G401 (cell line): ENCODE measurements around the gene ADCY9. TPM values are rescaled to one million over a fixed set of nuclear protein-coding genes. Genes with fewer than 3 reads are reported as not detected.
A peak's percentile ranks its signal among the peaks of the same experiment; 100 is the strongest.
"Not testable (repeated sequence)": the region's sequence is repeated elsewhere in the genome, so short reads cannot be mapped to it uniquely, and the experiment has no call there.

Source experiments
- DNase-seq: peaks from one replicate; pipeline ENCODE4 v3.0.0-alpha.2; 2015; ENCODE audit warnings: low spot score
- in situ Hi-C: cut with HindIII; loops from 2 replicates; pipeline ENCODE4 v1.10.0; 2016; ENCODE audit warnings: low sequenced_read_pairs, mixed read lengths
- total RNA-seq: library from RNA; depleted of rRNA; stranded (reverse); fragments of >200 nt; shearing (Covaris generic); gene quantifications from 2 replicates; pipeline ENCODE4 v1.2.3, GENCODE V29; 2014; rRNA removed

The ADCY9 gene
- 2.6 and 8.9 TPM in 2 replicates for total RNA-seq

DNA sequence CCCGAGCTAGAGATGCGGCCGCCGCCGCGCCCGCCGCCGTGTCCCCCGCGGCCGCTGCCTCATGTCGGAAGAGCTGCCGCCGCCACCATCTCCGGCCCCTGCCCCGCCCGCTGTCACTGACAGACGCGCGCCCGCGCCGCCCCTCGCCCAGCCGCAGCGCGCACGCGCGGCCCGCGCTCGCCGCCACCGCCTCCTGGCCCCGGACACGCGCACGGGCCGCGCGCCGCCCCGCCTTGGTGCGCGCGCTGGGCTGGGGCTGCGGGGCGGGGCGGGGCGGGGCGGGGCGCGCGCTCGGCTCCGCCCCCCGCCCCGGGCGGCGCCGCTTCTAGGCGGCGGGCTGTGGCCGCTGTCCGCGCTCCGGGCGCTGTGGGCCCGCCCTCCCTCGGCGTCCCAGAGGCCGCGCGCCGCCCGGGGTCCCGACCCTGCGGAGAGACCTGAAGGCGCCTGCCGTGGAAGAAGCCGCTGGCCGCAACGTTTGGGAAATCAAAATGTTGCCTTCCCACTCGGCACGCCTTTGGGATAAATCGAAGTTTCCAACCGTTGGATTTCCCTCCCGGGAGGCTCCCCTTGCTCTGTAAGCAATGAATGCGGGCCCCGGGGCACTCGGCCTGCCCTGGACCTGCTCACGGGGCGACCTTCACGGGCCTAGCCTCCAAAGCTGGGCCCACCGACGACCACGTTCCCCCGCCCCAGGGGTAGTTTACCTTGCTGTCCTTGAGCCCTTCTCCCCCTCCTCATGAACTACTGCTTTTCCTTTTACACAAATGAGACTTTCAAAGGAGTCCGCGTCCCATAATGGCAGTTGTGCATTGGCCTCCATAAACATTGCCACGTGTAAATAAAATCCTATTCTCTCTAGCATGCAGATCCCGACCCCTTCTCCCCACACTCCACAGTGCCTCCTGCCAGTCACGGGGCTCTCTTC is at the start of gene ADCY9:
Gene ADCY9, minus strand, starts transcription at position 118 of the 925 bp plus-strand sequence. CDS start 1,000 bp downstream, outside the sequence.
- DNase-seq, result peak; percentile 67
- in situ Hi-C loops, result no loop called here

DNA sequence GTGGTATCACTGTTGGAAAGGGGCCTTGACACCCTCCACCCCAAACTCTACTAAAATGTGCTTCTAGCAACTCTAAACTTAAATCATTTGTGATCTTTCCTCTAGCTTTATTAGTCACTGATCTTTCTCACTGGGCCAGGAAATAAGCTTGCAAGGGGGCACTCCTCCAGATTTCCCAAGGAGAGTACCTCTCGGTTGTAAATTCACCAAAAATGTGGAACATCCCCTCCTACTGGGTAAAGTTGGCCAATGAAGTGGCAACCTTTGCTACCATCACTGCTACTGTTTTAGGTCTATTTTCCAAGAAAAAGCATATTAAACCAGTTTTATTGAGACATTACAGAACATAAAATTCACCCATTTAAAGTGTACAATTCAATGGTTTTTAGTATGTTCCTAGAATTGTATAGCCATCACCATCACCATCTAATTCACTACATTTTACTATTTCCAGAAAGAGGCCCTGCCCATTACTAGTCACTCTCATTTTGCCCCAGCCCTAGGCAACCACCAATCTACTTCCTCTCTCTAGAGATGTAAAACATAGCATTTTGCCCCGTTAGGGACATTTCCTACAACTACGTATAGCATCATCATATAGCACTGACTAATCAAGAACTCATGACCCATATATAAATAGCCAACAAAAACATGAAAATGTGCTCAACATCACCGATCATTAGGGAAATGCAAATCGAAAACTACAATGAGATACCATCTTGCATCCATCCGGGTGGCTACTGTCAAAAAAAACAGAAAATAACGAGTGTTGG is 44.6 kb upstream of the ADCY9 start:
- in situ Hi-C loops, result no loop called here
- DNase-seq, result no peak

DNA sequence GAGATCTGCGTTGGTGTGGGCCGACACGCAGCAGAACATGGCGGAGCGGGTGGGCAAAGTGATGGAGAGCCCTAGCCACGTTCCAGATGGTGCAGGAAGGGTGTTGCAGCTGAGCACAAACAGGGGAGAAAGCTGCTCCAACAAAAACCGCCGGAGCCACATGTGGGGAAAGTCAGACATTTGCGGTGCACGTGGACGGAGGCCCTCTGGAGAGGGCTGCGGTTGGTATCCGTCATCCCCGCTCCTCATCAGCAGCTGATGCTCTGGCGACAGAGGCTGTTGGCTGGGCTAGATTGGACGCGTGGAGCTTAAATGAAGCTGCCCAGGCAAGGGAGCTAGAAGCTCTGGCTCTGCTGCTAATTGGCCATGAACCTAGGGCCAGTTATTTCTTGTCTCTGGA is 43.5 kb upstream of the ADCY9 start:
- in situ Hi-C loops, result no loop called here
- no peak for DNase-seq

DNA sequence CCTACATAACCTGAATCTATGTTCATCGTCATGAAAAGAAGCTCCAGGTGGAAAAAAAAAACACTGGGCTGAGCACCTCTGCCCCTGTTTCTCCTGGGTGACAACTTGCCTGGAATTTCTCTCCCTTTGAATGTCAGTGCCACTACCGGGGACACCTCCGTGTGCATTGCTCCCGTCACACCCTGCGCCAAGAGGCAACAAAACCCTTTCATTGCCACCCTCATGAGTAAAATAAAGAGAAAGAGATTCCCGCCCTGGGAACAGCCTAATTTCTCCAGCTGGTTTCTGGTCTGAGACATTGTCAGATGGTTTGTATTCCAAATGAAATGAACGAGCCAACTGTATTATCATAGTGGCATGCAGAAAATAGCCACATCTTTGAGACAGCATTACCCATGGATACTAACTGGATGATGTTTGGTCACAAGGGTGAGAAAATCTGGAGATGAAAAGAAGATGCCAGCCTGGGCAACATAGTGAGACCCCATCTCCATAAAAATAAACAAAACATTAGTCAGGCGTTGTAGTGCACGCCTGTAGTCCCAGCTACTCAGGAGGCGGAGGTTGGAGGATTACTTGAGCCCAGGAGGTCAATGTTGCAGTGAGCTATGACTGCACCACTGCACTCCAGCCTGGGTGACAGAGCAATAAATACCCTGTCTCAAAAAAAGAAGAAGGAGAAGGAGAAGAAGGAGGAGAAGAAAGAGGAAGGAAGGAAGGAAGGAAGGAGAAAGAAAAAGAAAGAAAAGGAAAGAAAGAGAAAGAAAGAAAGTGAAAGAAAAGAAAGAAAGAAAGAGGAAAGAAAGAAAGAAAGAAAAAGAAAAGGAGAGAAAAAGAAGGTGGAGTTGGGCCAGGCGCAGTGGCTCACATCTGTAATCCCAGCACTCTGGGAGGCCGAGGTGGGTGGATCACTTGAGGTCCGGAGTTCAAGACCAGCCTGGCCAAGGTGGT is 42.2 kb upstream of the ADCY9 start:
- in situ Hi-C loops, result no loop called here
- no peak for DNase-seq

DNA sequence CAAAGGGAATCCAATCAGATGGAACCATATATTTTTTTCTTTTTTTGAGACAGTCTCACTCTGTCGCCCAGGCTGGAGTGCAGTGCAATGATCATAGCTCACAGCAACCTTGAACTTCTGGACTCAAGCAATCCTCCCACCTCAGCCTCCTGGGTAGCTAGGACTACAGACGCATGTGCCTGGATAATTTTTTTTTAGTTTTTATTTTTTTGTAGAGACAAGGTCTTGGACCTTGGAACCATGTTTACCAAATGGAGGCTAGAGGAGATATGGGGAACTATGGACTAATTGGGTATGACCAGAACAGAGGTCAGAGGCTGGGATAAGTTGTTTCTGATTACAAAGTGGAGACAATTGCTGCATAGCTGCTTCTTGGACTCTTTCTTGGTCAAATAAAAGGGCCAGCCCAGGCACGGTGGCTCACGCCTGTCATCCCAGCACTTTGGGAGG is 41.2 kb upstream of the ADCY9 start:
- no peak for DNase-seq
- in situ Hi-C loops, result no loop called here

DNA sequence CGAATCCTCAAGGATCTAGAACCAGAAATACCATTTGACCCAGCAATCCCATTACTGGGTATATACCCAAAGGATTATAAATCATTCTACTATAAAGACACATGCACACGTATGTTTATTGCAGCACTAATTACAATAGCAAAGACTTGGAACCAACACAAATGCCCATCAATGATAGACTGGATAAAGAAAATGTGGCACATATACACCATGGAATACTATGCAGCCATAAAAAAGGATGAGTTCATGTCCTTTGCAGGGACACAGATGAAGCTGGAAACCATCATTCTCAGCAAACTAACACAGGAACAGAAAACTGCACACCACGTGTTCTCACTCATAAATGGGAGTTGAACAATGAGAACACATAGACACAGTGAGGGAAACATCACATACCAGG is 40.3 kb upstream of the ADCY9 start:
- DNase-seq, in situ Hi-C loops: not testable (repeated sequence)

DNA sequence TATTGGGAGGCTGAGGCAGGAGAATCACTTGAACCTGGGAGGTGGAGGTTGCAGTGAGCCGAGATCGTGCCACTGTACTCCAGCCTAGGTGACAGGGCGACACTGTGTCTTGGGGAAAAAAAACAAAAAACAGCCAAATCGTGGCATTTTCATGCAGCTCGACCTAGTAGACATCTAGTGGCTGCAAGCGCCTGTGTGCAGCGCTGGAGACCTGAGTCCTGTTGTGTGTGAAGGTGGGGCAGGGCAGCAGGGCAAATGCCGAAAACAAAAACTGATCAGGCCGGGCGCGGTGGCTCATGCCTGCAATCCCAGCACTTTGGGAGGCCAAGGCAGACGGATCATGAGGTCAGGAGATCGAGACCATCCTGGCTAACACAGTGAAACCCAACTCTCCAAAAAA is 37.1 kb upstream of the ADCY9 start:
- in situ Hi-C loops, result not testable (repeated sequence)

DNA sequence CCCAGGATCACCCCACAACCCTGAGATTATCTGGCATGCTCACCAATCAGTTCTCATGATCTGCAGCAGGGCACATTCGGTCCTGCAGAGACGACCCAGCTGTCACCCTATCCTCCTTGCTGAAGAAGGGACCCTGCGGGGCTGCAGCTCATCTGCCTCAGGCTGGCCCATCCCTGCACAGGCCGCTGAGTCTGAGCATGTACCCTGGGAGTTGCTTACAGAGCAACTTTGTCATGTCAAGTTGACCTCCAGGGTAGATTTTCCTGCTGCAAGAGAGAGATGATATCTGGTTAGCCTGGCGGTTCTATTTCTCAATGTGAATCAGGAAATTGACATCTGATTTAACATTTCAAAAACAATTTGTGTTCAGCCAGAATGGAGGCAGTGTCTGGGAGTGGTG is 36.0 kb upstream of the ADCY9 start:
- in situ Hi-C loops, result no loop called here
- no peak for DNase-seq

More for the DNA sequence above, 37.1 kb upstream of the ADCY9 start:
- DNase-seq, result not testable (repeated sequence)

DNA sequence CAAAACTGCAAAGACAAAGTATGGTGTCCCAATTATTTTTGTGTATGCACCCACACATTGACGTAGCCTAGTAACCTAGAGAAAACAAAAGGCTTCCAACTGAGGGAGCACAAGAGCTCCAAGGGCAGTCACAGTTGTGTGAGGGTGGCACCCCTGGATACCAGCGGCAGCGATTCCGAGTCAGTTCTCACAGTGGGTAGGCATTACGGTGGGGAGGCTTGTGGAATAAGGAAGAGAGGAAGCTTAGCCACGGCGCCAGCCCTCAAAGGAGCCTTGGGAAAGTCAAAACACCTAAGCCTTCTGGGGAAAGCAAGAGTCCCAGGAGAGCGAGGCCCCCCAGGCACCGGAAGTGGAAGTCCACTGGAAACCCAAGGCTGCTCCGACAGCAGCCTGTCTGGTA is 31.0 kb upstream of the ADCY9 start:
- DNase-seq, result no peak
- in situ Hi-C loops, result no loop called here

DNA sequence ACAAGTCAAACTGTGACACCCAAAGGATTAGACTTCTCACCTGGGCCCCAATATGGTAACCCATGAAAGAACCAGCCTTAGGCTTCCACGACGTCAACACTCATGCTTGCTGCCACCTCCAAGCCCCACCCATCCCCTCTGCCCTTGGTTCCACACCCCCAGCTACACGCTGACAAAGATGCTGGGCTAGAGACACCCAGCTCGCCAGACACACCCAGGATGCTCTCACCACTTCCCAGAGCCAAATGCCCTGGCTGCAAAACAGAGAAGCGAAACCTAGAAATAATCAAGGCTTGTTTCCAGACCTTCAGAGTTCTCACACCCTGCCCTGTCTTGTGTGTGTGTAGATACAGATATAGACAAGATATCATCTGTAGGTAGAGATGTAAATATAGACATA is 26.0 kb upstream of the ADCY9 start:
- no peak for DNase-seq
- in situ Hi-C loops, result no loop called here

DNA sequence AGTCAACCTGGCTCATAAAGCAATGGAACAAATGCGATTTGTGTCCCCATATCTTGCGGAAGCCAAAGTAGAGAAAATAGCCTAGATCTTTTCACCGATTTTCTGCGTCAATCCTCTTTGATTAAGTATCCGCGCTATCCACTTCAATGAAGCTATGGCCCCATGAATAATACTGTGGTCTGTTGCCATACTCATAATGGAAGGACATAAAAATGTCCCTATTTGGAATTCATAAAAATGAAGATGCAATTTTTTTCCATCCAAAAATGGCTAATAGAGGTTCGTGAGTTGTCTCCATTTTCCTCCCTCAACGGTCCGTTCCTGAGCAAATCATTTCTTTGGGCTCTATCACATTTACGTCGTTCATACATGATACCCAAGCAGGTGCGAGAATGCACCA is 25.4 kb upstream of the ADCY9 start:
- in situ Hi-C loops, result no loop called here
- DNase-seq, result no peak

DNA sequence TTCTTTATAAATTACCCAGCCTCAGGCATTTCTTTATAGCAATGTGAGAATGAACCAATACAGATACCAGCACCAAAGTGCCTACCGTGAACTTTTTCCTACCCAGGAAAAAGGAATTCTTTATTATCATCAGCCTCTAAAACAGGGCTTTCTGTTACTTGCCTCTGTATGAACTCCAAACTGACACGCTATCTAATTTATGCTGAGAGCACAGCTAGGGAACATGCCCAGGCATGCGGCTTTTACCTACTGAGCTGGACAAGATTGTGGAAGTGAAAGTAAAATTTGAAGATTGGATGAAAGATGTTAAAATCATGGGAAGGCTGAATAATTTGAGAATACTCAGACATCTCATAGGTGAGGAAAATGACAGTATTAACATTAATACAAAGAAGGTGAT is 24.4 kb upstream of the ADCY9 start:
- peak; percentile 1 for DNase-seq

DNA sequence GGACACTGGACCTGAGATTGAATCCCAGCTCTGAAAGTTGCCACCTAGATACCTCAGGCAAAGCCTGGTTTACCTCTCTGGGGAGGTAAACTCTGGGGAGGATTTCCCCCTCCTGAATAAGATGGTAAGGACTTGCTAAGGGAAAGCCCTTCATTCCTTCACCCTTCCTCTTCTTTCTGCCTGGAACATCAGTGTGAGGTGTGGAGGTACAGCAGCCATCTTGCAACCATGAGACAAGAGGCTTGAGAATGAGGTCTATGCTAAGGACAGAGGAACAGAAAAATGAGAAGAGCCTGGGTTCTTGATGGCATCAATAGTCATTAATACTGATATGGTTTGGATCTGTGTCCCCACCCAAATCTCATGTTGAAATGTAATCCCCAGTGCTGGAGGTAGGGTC is 23.7 kb upstream of the ADCY9 start:
- DNase-seq, result no peak
- in situ Hi-C loops, result no loop called here

More for the DNA sequence above, 24.4 kb upstream of the ADCY9 start:
- in situ Hi-C loops, result no loop called here

DNA sequence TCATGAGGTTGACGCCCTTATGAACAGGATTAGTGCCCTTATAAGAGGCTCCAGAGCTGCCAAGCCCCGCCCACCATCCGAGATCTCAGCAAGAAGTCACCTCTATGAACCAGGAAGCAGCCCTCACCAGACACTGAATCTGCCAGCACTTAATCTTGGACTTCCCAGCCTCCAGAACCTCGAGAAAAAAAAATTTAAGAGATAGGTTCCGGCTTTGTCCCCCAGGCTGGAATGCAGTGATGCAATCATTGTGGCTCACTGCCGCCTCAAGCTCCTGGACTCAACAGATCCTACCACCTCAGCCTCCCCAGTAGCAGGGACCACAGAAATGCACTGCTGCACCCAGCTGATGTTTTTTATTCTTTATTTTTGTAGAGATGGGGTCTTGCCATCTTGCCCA is 22.5 kb upstream of the ADCY9 start:
- in situ Hi-C loops, result no loop called here
- DNase-seq, result no peak

DNA sequence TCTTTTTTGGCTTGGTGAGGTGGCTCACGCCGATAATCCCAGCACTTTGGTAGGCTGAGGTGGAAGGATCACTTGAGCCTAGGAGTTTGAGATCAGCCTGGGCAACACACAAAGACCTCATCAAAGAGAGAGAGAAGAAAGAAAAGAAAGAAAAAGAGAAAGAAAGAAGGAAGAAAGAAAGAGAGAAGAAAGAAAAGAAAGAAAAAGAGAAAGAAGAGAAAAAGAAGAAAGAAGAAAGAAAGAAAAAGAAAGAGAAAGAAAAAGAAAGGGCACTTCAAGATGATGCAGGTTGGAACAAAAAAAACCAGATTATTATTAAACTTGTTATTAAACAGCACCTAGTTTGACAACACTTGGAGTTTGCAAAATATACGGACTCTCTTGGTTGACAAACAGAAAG is 21.2 kb upstream of the ADCY9 start:
- in situ Hi-C loops, result no loop called here
- no peak for DNase-seq

DNA sequence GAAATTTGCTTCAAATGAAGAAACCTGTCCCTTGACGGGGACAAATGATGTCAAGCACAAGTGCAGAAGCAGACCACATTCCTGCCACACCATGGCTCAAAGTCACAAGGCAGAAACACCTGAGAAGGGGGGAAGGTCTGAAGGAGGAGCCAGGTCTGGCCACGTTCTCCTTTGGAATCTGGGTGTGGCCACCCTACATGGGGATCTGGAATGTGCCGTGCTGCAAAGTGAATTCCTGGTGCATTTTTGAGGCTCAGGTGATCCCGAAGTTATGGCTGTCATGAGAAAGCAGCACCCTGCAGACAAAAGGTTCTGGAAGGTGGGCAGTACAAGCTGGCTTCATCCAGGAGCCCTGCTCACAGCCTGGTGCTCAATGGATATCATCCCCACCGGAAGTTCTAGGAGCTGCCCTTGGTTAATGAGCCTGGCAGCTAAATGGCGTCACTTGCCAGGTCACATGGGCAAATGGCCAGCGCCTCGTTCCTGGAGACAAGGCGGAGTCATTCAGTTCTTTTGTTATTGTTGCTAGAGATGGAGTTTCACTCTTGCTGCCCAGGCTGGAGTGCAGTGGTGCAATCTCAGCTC is 20.1 kb upstream of the ADCY9 start:
- in situ Hi-C loops, result no loop called here
- DNase-seq, result no peak

DNA sequence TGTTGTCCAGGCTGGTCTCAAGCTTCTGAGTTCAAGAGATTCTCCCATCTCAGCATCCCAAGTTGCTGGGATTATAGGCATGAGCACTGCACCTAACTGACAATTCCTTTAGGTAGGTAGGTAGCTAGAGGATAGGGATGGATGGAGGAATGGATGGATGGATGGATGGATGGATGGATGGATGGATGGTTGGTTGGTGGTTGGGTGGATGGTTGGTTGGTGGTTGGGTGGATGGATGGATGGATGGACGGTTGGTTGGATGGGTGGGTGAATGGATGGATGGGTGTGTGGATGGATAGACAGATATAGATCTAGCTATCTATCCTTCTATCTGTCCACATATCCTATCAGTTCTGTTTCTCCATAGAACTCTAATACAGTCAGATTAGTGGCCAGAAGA is 19.3 kb upstream of the ADCY9 start:
- in situ Hi-C loops, result no loop called here

DNA sequence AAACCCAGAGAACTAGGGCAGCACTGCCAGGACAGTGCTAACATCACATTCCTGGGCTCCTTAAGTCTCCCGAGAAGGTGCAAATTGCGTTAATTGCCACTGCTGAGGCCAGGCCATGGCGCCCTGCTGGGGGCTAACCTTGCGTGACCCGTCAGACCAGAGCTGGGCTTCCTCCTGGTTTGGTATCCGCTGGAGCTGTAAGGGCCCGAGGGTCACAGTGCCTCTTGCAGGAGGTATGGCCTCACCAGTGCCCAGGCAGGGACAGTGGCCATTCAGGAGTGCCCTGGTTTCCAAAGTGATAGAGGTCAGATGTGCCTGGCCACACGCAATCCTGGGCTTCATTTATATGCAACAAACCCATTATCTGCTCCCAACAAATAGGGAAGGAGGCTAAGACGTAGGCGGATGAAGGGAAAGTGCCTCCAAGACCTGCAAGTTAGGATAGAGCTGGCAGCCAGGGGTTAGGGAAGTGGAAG is 17.7 kb upstream of the ADCY9 start:
- DNase-seq, result no peak
- in situ Hi-C loops, result no loop called here

More for the DNA sequence above, 19.3 kb upstream of the ADCY9 start:
- no peak for DNase-seq

DNA sequence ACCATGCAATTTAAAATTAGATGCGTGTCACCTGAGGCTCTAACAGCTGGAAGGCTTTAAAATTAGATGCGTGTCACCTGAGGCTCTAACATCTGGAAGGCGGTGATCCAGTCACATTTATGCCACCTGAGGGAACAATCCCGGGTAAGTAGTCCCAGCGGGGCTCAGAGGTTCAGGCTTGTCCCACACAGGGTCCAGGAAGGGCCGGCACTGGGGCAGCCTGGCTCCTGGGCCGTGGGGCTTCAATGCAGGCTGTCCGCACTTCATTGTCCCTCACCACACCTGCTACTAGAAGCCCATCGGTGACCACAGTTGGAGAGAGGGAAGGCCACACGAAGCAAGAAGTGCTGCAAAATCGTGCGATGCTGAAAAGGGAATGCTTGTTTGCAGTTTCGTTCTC is 15.4 kb upstream of the ADCY9 start:
- DNase-seq, result no peak
- in situ Hi-C loops, result no loop called here
